Activated CD4-positive, alpha-beta T cell treated with anti-CD3 and anti-CD28 coated beads, Interleukin-2, Interleukin-6, amounts not matched to agents 100 ng/mL and 50 ng/mL, durations not matched to agents 16 hours and 8 hours (primary cell): ENCODE data around the gene CATSPER4.
"Not testable (repeated sequence)": the region's sequence is repeated elsewhere in the genome, so short reads cannot be mapped to it uniquely, and the experiment has no call there.

Experiments used
- DNase-seq: peaks from one replicate; pipeline ENCODE4 v3.0.0-alpha.2; 2020

The CATSPER4 gene

GRCh38 chr1:26197301-26197700 lies 6.9 kb downstream of the CATSPER4 start:
- no peak for DNase-seq

GRCh38 chr1:26197813-26198212 lies 7.4 kb downstream of the CATSPER4 start:
- DNase-seq = no peak

DNA sequence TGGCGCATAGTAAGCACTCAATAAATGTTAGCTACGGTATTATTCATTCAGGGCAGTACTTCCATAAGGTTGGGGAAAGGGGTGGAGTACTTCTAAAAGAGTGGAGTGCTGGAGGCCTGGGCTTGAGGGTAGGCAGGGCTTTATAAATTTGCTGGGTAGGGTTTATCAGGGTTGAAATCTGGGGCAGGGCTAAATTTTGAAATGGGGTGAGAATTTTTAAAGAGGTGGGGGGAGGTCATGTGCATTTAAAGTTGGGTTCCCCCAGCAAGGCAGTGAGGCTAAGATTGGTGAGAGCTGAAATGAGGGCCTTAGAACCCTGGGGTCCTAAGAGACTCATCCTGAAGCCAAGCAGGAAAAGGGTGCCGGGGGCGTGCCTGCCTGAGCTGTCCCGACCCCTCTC lies 10.0 kb downstream of the CATSPER4 start:
- no peak for DNase-seq

DNA sequence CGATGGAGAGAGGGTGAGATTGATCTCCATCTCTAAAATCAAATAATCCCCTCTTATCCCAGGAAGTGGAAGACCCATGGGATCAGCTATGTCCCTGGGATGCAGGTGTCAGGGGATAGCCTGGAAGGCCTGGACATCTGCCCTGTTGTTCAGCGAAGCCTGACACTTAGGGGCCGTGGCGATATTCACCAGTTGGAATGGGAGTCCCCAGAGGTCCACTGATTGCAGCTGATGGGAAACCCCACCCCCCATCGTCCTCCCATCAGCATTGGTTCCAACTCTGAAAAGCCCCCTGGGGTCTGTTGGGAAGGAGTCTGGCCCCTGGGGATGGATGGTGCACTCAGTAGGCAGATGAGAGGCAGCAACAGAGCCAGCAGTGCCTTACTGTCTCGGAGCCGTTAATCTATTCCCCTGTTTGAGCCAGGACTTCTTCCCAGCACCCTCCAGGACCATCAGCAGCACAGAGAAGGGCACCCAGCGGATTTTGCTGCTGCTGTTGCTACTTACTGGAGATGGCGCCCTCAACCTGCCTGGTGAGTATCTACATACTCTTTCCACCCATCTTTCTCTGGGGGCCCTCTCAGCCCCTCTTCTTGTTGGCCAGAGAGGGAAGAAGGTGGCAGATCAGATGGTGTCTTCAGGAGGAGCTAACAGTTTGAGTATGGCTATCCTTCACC lies 13.4 kb downstream of the CATSPER4 start:
- DNase-seq = no peak

GRCh38 chr1:26210147-26210870 lies 19.9 kb downstream of the CATSPER4 start:
- DNase-seq = no peak

- DNase-seq = no peak
Observed at GRCh38 chr1:26212726-26213125, 22.3 kb downstream of the CATSPER4 start.

- no peak for DNase-seq
Observed at GRCh38 chr1:26213335-26213905, 23.0 kb downstream of the CATSPER4 start.

- DNase-seq = no peak
Observed at GRCh38 chr1:26215246-26215645, 24.8 kb downstream of the CATSPER4 start.

DNA sequence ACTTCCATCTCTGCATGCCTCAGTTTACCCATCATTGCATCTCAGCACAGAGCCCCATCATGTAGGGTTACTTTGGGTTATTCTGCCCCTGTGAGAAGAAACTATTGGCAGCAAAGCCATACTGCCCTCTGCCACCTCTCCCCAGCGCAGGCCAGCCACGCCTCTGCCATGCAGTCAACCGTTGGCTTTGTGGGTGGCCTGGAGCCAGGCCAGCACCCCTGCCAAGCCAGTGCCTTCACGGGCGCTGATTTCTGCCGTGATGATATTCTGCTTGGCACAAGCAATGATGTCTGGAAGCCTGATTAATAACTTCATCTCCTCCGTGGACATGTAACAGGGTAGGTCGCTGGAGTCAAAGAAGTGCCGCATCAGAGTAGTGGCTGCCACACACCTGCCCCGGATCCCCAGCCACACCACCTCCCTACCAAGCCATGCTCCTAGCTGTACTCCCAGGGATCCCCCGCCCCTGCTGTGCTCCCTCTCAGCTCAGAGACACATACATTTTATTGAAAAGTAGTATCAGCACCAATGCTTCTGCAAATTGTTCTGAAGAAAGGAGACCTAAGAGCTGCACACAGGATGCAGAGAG lies 28.6 kb downstream of the CATSPER4 start:
- DNase-seq = no peak

- no peak for DNase-seq
Observed at GRCh38 chr1:26220199-26220912, 30.0 kb downstream of the CATSPER4 start.

DNA sequence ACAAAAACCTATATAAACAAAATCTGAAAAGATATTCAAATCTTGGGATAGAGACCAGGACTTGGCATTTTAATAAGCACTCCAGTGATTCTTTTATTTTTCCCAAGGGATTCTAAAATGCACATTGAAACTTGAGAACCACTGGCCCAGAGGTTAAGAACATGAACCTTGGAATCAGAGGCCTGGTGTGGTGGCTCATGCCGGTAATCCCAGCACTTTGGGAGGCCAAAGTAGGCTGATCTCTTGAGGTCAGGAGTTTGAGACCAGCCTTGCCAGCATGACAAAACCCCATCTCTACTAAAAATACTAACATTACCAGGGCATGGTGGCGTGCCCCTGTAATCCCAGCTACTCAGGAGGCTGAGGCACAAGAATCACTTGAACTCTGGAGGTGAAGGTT lies 30.7 kb downstream of the CATSPER4 start:
- no peak for DNase-seq

- no peak for DNase-seq
Observed at GRCh38 chr1:26224606-26225005, 34.2 kb downstream of the CATSPER4 start.

GRCh38 chr1:26225033-26225831 lies 34.8 kb downstream of the CATSPER4 start:
- DNase-seq = peak; percentile 43

DNA sequence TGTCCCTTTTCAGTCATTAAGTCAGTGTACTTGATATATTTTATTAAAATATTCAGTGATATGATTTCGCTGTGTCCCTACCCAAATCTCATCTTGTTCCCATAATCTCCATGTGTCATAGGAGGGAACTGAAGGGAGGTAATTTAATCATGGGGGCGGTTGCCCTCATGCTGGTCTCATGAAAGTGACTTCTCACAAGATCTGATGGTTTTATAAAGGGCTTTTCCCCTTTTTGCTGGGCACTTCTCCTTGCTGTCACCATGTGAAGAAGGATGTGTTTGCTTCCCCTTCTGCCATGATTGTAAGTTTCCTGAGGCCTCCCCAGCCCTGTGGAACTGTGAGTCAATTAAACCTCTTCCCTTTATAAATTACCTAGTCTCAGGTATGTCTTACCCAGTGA lies 40.3 kb downstream of the CATSPER4 start:
- DNase-seq = not testable (repeated sequence)

DNA sequence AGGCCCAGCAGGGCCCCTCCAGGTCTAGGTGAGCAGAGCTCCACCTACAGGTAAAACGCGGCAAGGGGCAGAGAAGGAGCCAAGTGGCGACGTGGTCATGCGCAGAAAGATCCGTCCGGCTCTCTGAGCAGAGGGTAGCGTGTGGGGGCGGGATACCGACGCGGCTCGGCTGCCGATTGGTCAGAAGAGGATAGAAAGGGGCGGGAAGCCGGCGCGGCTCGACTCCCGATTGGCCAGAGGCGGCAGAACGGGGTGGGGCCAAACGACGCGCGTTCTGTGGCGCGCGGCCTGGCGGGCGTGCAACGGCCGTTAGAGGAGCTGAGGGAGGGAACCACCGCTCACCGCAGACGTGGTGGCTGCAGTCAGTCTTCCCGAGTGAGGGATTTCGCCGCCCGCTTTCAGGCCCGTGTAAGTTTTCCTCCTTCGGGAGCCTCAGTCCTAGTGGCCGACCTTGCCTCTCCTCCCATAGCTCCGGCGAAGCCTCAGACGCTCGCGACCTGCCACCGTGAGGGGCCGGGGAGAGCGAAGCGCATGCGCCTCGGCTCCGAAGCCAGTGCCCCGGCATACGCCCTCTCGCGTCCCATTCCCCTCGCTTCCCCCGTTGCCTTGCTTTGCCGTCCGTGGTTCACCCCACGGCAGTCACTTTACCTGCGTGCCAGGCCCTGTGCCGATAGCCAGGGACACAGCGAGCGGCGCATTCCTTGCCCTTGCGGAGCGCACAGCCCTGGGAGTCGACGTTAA lies 43.7 kb downstream of the CATSPER4 start, which contains the start of gene CEP85:
Gene CEP85 (plus strand): TSS at position 298 of the 741 bp plus-strand sequence. CDS start 5,584 bp downstream, outside the sequence.
- DNase-seq = peak; percentile 99

GRCh38 chr1:26234644-26235370 lies 44.4 kb downstream of the CATSPER4 start:
- DNase-seq = peak; percentile 40

- DNase-seq = peak; percentile 33
Observed at GRCh38 chr1:26237230-26237966, 47.0 kb downstream of the CATSPER4 start.

GRCh38 chr1:26239936-26240335 lies 49.5 kb downstream of the CATSPER4 start:
- DNase-seq = no peak
